Activated effector memory CD4-positive, alpha-beta T cell treated with Interleukin-2 at 50 U/mL for 16 hours (primary cell): Measurements from ENCODE around the gene EFCAB6.

Source experiments
- DNase-seq: peaks from one replicate; pipeline ENCODE4 v3.0.0-alpha.2; 2020

EFCAB6 gene

DNA sequence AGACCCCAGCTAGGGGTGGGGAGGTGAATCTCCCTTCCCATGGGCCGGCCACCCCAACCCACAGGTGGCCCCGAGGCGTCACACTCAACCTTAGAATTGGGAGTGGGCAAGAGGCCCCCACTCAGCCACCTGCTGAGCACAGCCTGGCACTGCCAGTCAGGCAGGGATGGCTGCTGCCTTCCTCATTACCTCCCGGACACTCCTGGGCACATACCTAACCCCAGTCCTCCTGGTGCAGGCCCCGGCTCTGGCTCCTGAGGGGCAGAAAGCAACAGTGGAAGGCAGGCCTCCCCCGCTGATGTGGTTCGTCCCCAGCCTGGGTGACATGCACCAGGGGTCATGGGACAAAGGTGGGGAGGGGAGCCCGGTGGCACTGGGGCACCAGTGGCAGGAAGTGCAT, 296.7 kb downstream of the EFCAB6 start:
- no peak for DNase-seq

GRCh38 chr22:43514476-43515157, 297.5 kb downstream of the EFCAB6 start:
- DNase-seq, result no peak

DNA sequence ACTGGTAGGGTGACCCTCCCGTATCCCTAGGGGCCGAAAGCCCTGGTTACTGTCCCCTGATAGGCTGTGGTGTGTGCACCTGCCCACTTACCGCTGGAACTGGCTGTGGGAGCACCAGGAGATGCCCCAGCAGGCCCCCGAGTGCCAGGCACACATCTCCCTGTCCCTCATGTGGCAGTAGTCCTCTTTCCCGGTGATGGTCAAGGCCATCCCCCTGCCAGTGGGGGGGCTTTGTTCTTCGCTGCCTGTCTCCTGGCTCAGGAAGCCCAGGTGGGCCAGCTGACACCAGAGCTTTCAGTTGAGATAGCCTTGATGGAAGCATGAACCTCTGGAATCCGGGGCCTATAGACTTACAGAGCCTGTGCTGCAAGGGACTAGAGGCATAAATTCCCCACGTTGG, 299.8 kb downstream of the EFCAB6 start:
- no peak for DNase-seq

GRCh38 chr22:43511276-43511910, 300.7 kb downstream of the EFCAB6 start:
- DNase-seq, result no peak

DNA sequence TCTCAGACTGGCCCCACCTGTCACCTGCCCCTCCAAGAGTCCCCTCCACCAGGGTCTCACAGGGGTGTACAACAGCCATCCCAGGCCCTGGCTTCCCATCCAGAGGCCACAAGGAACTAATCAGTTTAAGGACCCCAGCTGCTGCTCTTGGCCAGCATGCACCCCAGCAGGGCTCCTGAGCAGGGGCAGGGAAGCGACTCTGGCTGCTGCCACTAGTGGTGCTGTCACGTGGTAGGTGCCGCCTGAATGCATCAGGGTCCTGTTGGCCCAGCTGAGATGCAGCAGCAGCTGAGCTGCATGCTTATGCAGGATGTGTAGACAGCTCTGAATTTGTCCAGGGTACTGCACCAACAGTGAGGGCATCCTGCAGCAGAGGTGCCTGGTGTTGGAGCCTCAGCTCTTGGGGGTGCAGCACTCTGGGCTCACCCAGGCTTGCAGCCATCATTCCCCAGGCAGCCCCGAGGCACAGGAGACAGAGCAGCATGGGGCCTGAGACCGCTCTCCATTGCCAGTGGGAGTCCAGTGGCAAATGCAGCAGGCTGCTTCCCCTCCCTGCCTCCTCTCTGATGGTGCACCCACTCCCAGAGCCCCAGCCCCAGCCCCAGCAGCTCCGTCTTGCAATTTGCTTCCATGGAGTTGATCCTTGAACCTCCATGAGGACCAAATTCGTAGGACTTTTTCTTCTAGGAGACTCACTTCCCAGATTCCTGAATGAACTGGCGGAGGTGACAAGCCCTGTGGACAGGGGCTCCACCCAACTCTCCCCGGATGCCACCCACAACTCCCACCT, 301.6 kb downstream of the EFCAB6 start:
- no peak for DNase-seq

GRCh38 chr22:43509337-43509736, 302.8 kb downstream of the EFCAB6 start:
- no peak for DNase-seq

DNA sequence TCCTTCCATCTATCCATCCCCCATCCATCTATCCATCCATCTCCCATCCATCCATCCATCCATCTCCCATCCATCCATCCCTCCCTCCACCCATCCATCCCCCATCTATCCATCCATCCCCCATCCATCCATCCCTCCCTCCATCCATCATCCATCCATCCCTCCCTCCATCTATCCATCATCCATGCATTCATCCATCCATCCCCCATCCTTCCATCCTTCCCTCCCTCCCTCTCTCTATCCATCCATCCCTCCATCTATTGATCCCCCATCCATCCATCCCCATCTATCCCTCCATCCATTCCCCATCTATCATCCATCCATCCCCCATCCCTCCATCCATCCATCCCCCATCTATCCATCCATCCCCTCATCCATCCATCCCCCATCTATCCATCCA, 303.6 kb downstream of the EFCAB6 start:
- DNase-seq, result no peak

DNA sequence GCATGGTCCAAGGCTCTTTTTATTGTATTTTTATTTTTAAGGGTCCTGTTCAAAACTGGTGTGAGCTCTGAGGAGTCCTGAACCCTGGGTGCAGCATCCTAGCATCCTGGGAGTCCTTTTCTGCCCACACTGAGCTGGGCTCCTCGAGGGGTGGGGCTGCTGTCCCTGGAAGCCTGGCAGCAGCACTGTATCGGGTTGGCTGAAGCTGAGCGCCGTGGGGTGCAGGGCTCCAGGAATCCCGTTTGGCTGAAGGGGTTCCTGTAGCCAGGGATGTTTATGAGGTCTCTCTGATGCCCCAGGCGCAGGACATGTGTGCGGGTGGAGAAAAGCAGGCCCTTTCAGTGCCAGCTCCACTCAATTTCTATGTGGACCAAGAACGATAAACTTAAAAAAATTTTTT, 304.9 kb downstream of the EFCAB6 start:
- no peak for DNase-seq

GRCh38 chr22:43506487-43506886, 305.6 kb downstream of the EFCAB6 start:
- DNase-seq, result no peak

DNA sequence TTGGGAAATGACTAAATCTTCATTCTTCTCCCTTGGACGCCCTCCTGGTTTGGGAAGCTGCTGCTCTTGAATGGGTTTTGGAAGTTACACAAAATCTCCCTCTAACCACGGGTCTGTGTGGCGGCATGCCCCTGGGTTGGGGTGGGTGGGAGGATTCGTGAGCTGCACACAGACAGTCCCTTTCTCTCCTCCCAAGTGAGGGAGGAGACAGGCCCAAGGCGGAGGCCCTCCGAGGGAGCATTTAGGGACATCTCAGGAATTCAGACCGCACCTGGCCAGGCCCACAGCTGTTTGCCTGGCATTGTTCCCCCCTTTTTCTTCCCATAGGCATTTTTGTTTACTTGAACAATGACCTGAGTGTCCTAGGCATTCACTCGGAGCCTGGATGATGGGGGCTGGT, 306.2 kb downstream of the EFCAB6 start:
- DNase-seq, result no peak

DNA sequence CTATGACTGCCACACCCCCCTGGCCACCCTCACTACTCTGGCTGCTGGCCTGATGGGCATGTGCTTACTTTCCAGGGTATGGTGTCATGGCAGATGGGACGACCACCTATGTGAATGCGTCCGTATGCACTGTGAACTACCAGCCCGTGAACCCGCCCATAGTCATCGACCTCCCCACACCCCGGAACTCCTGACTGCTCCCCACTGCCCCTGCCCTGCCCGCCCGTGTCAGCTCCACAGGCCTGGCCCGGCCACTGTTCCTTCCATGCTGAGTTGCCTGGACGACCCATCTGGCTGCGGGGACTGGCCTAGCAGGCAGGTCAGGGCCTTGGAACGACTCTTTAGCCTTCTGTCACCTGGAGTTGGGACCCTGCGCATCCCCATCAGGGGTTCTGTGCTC, 306.7 kb downstream of the EFCAB6 start:
- no peak for DNase-seq

DNA sequence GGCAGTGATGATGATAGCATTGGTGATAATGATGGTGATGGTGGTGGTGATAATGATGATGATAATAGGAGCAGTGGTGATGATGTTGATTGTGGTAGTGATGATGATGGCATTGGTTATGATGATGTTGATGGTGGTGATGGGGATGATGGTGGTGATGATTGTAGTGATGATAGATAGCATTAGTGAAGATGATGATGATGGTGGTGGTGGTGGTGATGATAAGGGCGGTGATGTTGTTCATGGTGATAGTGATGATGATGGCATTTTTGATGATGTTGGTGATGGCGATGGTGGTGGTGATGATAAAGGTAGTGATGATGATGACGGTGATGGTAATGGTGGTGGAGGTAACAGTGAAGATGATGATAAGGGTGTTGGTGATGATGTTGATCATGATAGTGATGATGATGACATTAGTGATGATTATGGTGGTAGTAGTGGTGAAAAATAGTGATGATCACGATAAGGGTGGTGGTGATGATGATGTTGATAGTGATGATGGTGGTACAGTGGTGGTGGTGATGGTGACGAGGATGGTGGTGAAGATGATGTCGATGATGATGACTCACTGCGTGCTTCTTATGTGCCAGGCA, 307.3 kb downstream of the EFCAB6 start:
- DNase-seq, result no peak

GRCh38 chr22:43504068-43504467, 308.0 kb downstream of the EFCAB6 start:
- no peak for DNase-seq

GRCh38 chr22:43502306-43502874, 309.7 kb downstream of the EFCAB6 start:
- DNase-seq, result no peak

GRCh38 chr22:43501878-43502277, 310.2 kb downstream of the EFCAB6 start:
- DNase-seq, result no peak

- no peak for DNase-seq
Observed at GRCh38 chr22:43500792-43501785, 311.0 kb downstream of the EFCAB6 start.

- DNase-seq, result no peak
Observed at GRCh38 chr22:43498856-43499253, 313.2 kb downstream of the EFCAB6 start.

DNA sequence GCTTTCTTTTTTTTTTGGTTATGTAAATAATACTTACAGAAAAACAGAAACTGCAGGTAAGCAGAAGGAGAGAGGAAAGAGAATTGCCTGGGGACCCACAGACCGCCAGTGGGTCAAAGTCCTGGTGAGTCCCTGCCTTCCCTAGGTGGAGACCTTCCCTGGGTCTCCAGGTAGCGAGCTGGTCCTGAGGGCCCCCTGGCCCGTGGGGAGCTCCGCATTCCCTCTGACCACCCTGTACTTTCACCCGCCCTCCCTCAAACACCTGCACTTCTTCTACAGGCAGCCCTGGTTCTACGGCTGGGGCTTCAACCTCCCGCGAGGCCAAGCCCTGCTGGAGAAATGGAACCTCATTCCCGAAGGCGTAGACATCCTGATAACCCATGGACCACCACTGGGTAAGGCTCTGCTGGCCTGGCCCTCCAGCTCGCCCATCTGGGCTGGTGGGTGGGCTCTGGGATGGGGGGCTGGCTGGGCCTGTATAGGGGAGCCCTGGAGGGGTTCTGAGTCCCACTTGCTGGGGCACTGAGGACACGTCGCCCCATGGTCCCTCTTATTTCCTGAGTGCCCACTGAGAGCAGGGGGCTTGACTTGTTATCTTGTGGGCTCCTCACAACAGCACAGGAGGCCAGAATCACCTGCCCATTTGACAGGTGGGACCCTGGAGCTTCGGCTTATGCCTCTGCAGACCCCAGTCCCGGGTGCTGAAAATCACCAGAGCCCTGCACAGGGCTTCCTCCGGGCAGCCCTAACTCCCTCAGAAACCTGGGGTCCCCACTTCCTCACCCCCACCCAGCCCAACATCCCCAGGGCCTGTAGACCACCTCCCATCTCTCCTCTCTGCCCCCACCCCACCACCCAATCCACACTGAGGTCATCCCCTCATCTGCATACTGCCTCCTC, 313.9 kb downstream of the EFCAB6 start:
- no peak for DNase-seq

DNA sequence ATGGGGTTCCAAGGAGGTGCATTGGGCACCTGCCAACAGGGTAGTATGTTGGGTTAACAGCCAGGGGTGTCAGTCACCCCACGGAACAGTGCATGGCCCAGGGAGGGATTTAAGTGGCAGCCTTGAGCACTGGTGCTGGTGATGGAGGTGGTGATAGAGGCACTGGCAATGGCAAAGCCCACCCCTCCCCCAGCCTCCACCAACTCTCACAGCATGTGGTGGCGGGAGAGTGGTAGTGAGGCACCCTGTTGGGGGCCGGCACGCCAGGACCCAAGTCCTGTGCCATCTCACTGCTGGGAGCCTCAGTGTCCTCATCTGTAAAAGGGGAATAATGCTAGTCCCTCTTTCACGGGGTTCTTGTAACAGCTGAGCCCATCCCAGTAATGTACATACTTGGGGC, 318.8 kb downstream of the EFCAB6 start:
- DNase-seq, result no peak

GRCh38 chr22:43491737-43492136, 320.4 kb downstream of the EFCAB6 start:
- DNase-seq, result no peak

GRCh38 chr22:43491177-43491576, 320.9 kb downstream of the EFCAB6 start:
- no peak for DNase-seq
